ENCODE results near the gene COMMD1. TPM values are rescaled to one million over a fixed set of nuclear protein-coding genes. Genes with fewer than 3 reads are reported as not detected.

Gene COMMD1
- total and polyA plus RNA-seq, 2 donors (not counting 1 experiment from before 2014, with no cell fraction given) = 38.6 to 49.3 TPM

- Histone ChIP-seq H3K4me1 (ENCODE audit: control insufficient read depth, extremely low read depth, insufficient read depth, low read length) (peaks cover 3% of the 10 kb centered on the region), H3K27ac (ENCODE audit: insufficient read depth, low read length) (peak within 1 kb of the TSS; percentile 98), H3K36me3 (ENCODE audit: control insufficient read depth, insufficient read depth, low read length) (peaks cover 2% of the 10 kb centered on the region), H3K27me3 (ENCODE audit: control insufficient read depth, insufficient read depth, low read length) (no peaks in the 10 kb centered on the region), H3K4me3 (replicated peaks in 1 of 4; ENCODE audit: control extremely low read depth in 1 of 4, insufficient read depth in 1 of 4, low read depth in 3 of 4, low read length in 4 of 4) (peak within 1 kb of the TSS; percentile 93 to 100 (median 98)), H3K9me3 (ENCODE audit: control insufficient read depth, insufficient read depth, low read depth, low read length) (no peaks in the 10 kb centered on the region), H3K4me2 (ENCODE audit: extremely low read depth, insufficient read depth, low read length) (peak within 1 kb of the TSS; percentile 93), H4K20me1 (ENCODE audit: control insufficient read depth, extremely low read depth, insufficient read depth, low read length) (no peaks in the 10 kb centered on the region), H3K79me2 (ENCODE audit: control insufficient read depth, insufficient read depth, low read length) (peaks cover 44% of the 10 kb centered on the region), H2AFZ (ENCODE audit: low read length) (peak within 1 kb of the TSS; percentile 91), H3K9ac (ENCODE audit: insufficient read depth, low read length) (peak within 1 kb of the TSS; percentile 99)
- TF ChIP-seq CTCF (conservative IDR thresholded peaks at IDR 0.05 in 1 of 2, IDR thresholded peaks at IDR 0.05 in 1 of 2; ENCODE audit: low read depth in 1 of 2, low read length in 2 of 2) = no peak
- no peak for TF ChIP-seq EZH2 (IDR thresholded peaks at IDR 0.05; ENCODE audit: low read length, missing control alignments)
- peak; percentile 75 to 86 for DNase-seq (ENCODE audit: low read depth in 2 of 2)
Measured at GRCh38 chr2:61888267-61889055, 17.0 kb upstream of the COMMD1 start, which contains the start of gene CCT4. TSS of gene CCT4 (minus strand) at chr2:61888656. CDS start at chr2:61888507, 149 bp downstream.

GRCh38 chr2:61898810-61899209 lies 6.7 kb upstream of the COMMD1 start:
- H3K4me2 ChIP-seq (ENCODE audit: extremely low read depth, insufficient read depth, low read length) = no peak overlapping the region
- no peaks in the 10 kb centered on the region for H3K36me3 ChIP-seq (ENCODE audit: control insufficient read depth, insufficient read depth, low read length)
- H3K79me2 ChIP-seq (ENCODE audit: control insufficient read depth, insufficient read depth, low read length) = no peaks in the 10 kb centered on the region
- TF ChIP-seq CTCF (conservative IDR thresholded peaks at IDR 0.05 in 1 of 2, IDR thresholded peaks at IDR 0.05 in 1 of 2; ENCODE audit: low read depth in 1 of 2, low read length in 2 of 2) (peak; percentile 37 to 52), EZH2 (IDR thresholded peaks at IDR 0.05; ENCODE audit: low read length, missing control alignments) (no peak)
- no peaks in the 10 kb centered on the region for H3K27me3 ChIP-seq (ENCODE audit: control insufficient read depth, insufficient read depth, low read length)
- no peaks in the 10 kb centered on the region for H3K4me1 ChIP-seq (ENCODE audit: control insufficient read depth, extremely low read depth, insufficient read depth, low read length)
- no peaks in the 10 kb centered on the region for H3K9me3 ChIP-seq (ENCODE audit: control insufficient read depth, insufficient read depth, low read depth, low read length)
- peak in 1 of 2 donors; percentile 31 for DNase-seq (ENCODE audit: low read depth in 2 of 2)
- no peaks in the 10 kb centered on the region for H4K20me1 ChIP-seq (ENCODE audit: control insufficient read depth, extremely low read depth, insufficient read depth, low read length)
- H3K27ac ChIP-seq (ENCODE audit: insufficient read depth, low read length) = no peak overlapping the region
- no peak overlapping the region for H3K4me3 ChIP-seq (replicated peaks in 1 of 4; ENCODE audit: control extremely low read depth in 1 of 4, insufficient read depth in 1 of 4, low read depth in 3 of 4, low read length in 4 of 4)
- no peak overlapping the region for H2AFZ ChIP-seq (ENCODE audit: low read length)
- no peak overlapping the region for H3K9ac ChIP-seq (ENCODE audit: insufficient read depth, low read length)

- Histone ChIP-seq H3K36me3 (ENCODE audit: control insufficient read depth, insufficient read depth, low read length) (no peaks in the 10 kb centered on the region), H3K4me3 (replicated peaks in 1 of 4; ENCODE audit: control extremely low read depth in 1 of 4, insufficient read depth in 1 of 4, low read depth in 3 of 4, low read length in 4 of 4) (no peak overlapping the region), H2AFZ (ENCODE audit: low read length) (no peak overlapping the region), H3K27ac (ENCODE audit: insufficient read depth, low read length) (no peak overlapping the region), H3K79me2 (ENCODE audit: control insufficient read depth, insufficient read depth, low read length) (no peaks in the 10 kb centered on the region), H3K4me1 (ENCODE audit: control insufficient read depth, extremely low read depth, insufficient read depth, low read length) (no peaks in the 10 kb centered on the region), H3K9me3 (ENCODE audit: control insufficient read depth, insufficient read depth, low read depth, low read length) (no peaks in the 10 kb centered on the region), H3K27me3 (ENCODE audit: control insufficient read depth, insufficient read depth, low read length) (no peaks in the 10 kb centered on the region), H3K4me2 (ENCODE audit: extremely low read depth, insufficient read depth, low read length) (no peak overlapping the region), H4K20me1 (ENCODE audit: control insufficient read depth, extremely low read depth, insufficient read depth, low read length) (no peaks in the 10 kb centered on the region), H3K9ac (ENCODE audit: insufficient read depth, low read length) (no peak overlapping the region)
- peak in 1 of 2 donors; percentile 52 for DNase-seq (ENCODE audit: low read depth in 2 of 2)
- TF ChIP-seq CTCF (conservative IDR thresholded peaks at IDR 0.05 in 1 of 2, IDR thresholded peaks at IDR 0.05 in 1 of 2; ENCODE audit: low read depth in 1 of 2, low read length in 2 of 2) = no peak
- TF ChIP-seq EZH2 (IDR thresholded peaks at IDR 0.05; ENCODE audit: low read length, missing control alignments) = no peak
Measured at GRCh38 chr2:61900281-61900680, 5.2 kb upstream of the COMMD1 start.
